Activated CD4-positive, alpha-beta T cell treated with anti-CD3 and anti-CD28 coated beads for 48 hours (primary cell): ENCODE results near the gene IL31.

Source experiments
- DNase-seq: peaks from one replicate; pipeline ENCODE4 v3.0.0-alpha.2; 2020

IL31 gene

DNA sequence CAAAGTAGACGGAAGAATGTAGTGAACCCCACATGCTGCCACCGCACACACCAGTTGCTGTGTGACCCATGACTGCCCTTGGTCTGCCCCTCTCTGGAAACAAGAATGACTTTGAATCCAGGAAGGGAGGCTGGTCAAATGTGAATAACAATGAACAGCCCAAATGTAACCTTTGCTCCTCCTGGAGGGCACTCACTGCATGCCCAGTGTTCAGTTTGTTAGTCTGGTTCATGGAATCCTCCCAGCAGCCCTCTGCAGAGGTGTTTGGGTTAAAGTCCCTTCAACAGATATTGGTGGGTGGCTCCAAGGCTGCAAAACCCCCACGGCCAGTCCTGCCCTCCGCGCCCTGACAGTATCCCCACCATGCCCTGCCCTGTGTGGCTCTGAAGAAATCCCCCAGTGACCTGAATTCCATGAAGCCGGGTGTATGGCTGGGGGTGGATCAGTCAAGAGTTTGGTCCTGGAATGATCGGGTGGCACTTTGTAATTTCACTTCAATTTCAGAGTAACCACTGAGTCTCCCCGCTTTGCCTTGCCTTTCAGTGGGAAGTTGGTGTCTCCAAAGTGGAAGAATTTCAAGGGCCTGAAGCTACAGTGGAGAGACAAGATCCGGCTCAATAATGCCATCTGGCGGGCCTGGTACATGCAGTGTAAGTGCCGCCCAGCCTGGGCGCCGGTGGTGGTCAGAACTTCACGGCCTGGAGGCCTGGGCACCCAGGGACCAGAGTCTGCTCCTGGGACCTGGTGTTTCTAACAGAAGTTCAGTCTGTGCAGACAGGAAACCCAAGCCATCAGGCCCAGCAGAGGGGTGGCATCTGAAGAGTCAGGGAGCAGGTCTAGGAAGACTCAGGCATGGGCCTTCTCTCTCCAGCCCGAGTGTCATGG, 47.1 kb downstream of the IL31 start:
- no peak for DNase-seq

- no peak for DNase-seq
These were observed 47.7 kb downstream of the IL31 start for GRCh38 chr12:122126342-122126635.

GRCh38 chr12:122125452-122126341, 48.3 kb downstream of the IL31 start:
- DNase-seq, result no peak

- no peak for DNase-seq
These were observed 49.7 kb downstream of the IL31 start for GRCh38 chr12:122124370-122124769.

DNA sequence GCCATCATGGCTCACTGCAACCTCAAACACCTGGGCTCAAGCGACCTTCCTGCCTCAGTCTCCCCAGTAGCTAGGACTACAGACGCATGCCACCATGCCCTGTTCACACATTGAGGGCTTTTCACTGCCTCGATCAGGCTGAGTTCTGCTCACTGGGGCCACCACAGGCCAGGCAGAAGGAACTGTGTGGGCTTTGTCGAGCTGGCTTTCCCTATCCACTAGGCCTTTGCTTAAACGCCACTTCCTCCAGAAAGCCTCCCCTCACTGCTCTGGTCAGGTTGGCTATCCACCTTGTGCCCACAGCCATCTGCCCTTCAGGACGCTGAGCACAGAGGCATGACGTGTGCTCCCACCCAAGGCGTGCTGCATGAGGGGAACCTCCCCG, 50.3 kb downstream of the IL31 start:
- no peak for DNase-seq

- peak; percentile 79 for DNase-seq
These were observed 50.8 kb downstream of the IL31 start for GRCh38 chr12:122123051-122123760.
